Esophagus squamous epithelium (tissue), 4 donors: ENCODE results near the gene BIRC6.

ENCODE experiments used
- POLR2A ChIP-seq, 4 donors: fragments of 450-650 bp; IDR thresholded peaks; one replicate each; pipeline ENCODE4 v1.6.1; 2017; ENCODE audit warnings: antibody characterized with exemption in 4 of 4, mild to moderate bottlenecking in 4 of 4, moderate library complexity in 3 of 4
- TF ChIP-seq, protein P1 (sequence below), 6 experiments: fragments of 450-650 bp in 4 of 6; fragments of 200-600 bp in 2 of 6; sonication (generic) in 2 of 6; IDR thresholded peaks; one replicate each; pipeline ENCODE4 v1.5.1; 2016 to 2019; ENCODE audit warnings: antibody characterized with exemption in 6 of 6, mild to moderate bottlenecking in 4 of 6, moderate library complexity in 4 of 6

DNA sequence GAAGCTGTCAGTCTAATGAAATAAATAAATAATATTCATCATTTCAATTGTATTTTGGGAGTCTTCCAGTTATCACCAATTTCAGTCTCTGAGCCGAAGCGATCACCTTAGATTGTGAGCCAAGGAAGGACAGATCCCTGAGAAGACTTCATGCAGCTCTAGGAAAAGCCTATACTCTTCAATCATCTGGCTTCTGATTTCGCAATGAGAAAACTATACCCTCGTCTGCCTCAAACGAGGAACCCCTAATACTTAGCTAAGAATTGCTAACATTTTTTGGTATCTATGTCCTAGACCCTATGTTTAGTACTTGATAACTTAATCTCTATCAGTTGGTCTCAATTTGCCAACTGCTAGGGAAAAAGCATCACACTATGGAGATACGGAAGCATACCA, 266.5 kb downstream of the BIRC6 start:
- TF ChIP-seq, protein P1, sequence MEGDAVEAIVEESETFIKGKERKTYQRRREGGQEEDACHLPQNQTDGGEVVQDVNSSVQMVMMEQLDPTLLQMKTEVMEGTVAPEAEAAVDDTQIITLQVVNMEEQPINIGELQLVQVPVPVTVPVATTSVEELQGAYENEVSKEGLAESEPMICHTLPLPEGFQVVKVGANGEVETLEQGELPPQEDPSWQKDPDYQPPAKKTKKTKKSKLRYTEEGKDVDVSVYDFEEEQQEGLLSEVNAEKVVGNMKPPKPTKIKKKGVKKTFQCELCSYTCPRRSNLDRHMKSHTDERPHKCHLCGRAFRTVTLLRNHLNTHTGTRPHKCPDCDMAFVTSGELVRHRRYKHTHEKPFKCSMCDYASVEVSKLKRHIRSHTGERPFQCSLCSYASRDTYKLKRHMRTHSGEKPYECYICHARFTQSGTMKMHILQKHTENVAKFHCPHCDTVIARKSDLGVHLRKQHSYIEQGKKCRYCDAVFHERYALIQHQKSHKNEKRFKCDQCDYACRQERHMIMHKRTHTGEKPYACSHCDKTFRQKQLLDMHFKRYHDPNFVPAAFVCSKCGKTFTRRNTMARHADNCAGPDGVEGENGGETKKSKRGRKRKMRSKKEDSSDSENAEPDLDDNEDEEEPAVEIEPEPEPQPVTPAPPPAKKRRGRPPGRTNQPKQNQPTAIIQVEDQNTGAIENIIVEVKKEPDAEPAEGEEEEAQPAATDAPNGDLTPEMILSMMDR (IDR thresholded peaks at IDR 0.05), result no peak
- TF ChIP-seq POLR2A (IDR thresholded peaks at IDR 0.05), result no peak
